ENCODE data around the gene ANXA4. TPM values are rescaled to one million over a fixed set of nuclear protein-coding genes. Genes with fewer than 3 reads are reported as not detected.

ANXA4 gene
- total RNA-seq, 1 experiment from 2014 or later, result 9.5 TPM

- TF ChIP-seq ZBTB21 (CRISPR knock-in tag; IDR thresholded peaks at IDR 0.05; ENCODE audit: borderline replicate concordance) (0 out of 2 replicates have a peak, but pooled peaks have one; percentile 56), ZNF317 (CRISPR knock-in tag; IDR thresholded peaks at IDR 0.05; ENCODE audit: borderline replicate concordance, low read depth) (no peak; the same call in 1 of the 2 replicates), ZNF416 (CRISPR knock-in tag; IDR thresholded peaks at IDR 0.05) (no peak), RORB (CRISPR knock-in tag; IDR thresholded peaks at IDR 0.05) (no peak), ESRRA (CRISPR knock-in tag; IDR thresholded peaks at IDR 0.05; ENCODE audit: borderline replicate concordance) (0 out of 2 replicates have a peak, but pooled peaks have one; percentile 43), GRHL2 (CRISPR knock-in tag; IDR thresholded peaks at IDR 0.05; ENCODE audit: insufficient replicate concordance, severe bottlenecking) (no peak), GTF2I (CRISPR knock-in tag; conservative IDR thresholded peaks at IDR 0.05) (no peak), PRRX2 (CRISPR knock-in tag; IDR thresholded peaks at IDR 0.05) (no peak), AR (CRISPR knock-in tag; IDR thresholded peaks at IDR 0.05) (no peak), ZNF532 (CRISPR knock-in tag; IDR thresholded peaks at IDR 0.05; ENCODE audit: borderline replicate concordance) (no peak), SOX15 (CRISPR knock-in tag; IDR thresholded peaks at IDR 0.05) (no peak), ATF3 (CRISPR knock-in tag; conservative IDR thresholded peaks at IDR 0.05) (no peak), PRDM15 (CRISPR knock-in tag; IDR thresholded peaks at IDR 0.05) (no peak), NFE2L1 (CRISPR knock-in tag; IDR thresholded peaks at IDR 0.05) (0 out of 2 replicates have a peak, but pooled peaks have one; percentile 31), ZNF396 (CRISPR knock-in tag; IDR thresholded peaks at IDR 0.05; ENCODE audit: borderline replicate concordance) (no peak)
- TF ChIP-seq, protein P1, sequence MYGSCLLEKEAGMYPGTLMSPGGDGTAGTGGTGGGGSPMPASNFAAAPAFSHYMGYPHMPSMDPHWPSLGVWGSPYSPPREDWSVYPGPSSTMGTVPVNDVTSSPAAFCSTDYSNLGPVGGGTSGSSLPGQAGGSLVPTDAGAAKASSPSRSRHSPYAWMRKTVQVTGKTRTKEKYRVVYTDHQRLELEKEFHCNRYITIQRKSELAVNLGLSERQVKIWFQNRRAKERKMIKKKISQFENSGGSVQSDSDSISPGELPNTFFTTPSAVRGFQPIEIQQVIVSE (CRISPR knock-in tag; IDR thresholded peaks at IDR 0.05; ENCODE audit: borderline replicate concordance), result no peak
- TF ChIP-seq, protein P2, sequence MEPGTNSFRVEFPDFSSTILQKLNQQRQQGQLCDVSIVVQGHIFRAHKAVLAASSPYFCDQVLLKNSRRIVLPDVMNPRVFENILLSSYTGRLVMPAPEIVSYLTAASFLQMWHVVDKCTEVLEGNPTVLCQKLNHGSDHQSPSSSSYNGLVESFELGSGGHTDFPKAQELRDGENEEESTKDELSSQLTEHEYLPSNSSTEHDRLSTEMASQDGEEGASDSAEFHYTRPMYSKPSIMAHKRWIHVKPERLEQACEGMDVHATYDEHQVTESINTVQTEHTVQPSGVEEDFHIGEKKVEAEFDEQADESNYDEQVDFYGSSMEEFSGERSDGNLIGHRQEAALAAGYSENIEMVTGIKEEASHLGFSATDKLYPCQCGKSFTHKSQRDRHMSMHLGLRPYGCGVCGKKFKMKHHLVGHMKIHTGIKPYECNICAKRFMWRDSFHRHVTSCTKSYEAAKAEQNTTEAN (CRISPR knock-in tag; IDR thresholded peaks at IDR 0.05), result 0 out of 2 replicates have a peak, but pooled peaks have one; percentile 79
- TF ChIP-seq, protein P3, sequence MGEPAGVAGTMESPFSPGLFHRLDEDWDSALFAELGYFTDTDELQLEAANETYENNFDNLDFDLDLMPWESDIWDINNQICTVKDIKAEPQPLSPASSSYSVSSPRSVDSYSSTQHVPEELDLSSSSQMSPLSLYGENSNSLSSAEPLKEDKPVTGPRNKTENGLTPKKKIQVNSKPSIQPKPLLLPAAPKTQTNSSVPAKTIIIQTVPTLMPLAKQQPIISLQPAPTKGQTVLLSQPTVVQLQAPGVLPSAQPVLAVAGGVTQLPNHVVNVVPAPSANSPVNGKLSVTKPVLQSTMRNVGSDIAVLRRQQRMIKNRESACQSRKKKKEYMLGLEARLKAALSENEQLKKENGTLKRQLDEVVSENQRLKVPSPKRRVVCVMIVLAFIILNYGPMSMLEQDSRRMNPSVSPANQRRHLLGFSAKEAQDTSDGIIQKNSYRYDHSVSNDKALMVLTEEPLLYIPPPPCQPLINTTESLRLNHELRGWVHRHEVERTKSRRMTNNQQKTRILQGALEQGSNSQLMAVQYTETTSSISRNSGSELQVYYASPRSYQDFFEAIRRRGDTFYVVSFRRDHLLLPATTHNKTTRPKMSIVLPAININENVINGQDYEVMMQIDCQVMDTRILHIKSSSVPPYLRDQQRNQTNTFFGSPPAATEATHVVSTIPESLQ (CRISPR knock-in tag; IDR thresholded peaks at IDR 0.05), result no peak
- TF ChIP-seq, protein P4, sequence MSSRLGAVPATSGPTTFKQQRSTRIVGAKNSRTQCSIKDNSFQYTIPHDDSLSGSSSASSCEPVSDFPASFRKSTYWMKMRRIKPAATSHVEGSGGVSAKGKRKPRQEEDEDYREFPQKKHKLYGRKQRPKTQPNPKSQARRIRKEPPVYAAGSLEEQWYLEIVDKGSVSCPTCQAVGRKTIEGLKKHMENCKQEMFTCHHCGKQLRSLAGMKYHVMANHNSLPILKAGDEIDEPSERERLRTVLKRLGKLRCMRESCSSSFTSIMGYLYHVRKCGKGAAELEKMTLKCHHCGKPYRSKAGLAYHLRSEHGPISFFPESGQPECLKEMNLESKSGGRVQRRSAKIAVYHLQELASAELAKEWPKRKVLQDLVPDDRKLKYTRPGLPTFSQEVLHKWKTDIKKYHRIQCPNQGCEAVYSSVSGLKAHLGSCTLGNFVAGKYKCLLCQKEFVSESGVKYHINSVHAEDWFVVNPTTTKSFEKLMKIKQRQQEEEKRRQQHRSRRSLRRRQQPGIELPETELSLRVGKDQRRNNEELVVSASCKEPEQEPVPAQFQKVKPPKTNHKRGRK (CRISPR knock-in tag; IDR thresholded peaks at IDR 0.05; ENCODE audit: borderline replicate concordance), result no peak
Measured at GRCh38 chr2:69741575-69742321, at the start of gene ANXA4 (continued).
